Spleen (tissue), 11 donors: ENCODE data around the gene HES1. TPM values are rescaled to one million over a fixed set of nuclear protein-coding genes. Genes with fewer than 3 reads are reported as not detected.
"Not testable (repeated sequence)": the region's sequence is repeated elsewhere in the genome, so short reads cannot be mapped to it uniquely, and the experiment has no call there.

ENCODE experiments used
- DNase-seq: peaks from one replicate; pipeline ENCODE4 v3.0.0-alpha.2; 2020
- H3K27ac ChIP-seq, 8 donors: fragments of 200-600 bp; sonication (generic) in 7 of 8; 1 replicate in 4 of 8; 2 replicates in 4 of 8; pipeline versions ENCODE4 v1.5.0 to v1.8.0; 2016 to 2021; ENCODE audit warnings: inconsistent platforms in 4 of 8, mild to moderate bottlenecking in 4 of 8, moderate library complexity in 1 of 8
- H3K27me3 ChIP-seq, 7 donors: fragments of 200-600 bp; sonication (generic) in 6 of 7; replicated peaks in 1 of 7; 1 replicate in 4 of 7; 2 replicates in 3 of 7; pipeline versions ENCODE4 v1.5.0 to v1.8.0; 2016 to 2021; ENCODE audit warnings: inconsistent platforms in 3 of 7, mild to moderate bottlenecking in 1 of 7
- H3K36me3 ChIP-seq, 6 donors: fragments of 200-600 bp; sonication (generic) in 5 of 6; 1 replicate in 4 of 6; 2 replicates in 2 of 6; pipeline versions ENCODE4 v1.5.0 to v1.8.0; 2016 to 2021; ENCODE audit warnings: inconsistent platforms in 2 of 6
- H3K4me1 ChIP-seq, 6 donors: fragments of 200-600 bp; sonication (generic) in 5 of 6; 1 replicate in 3 of 6; 2 replicates in 3 of 6; pipeline versions ENCODE4 v1.5.0 to v1.8.0; 2016 to 2021; ENCODE audit warnings: inconsistent platforms in 3 of 6
- H3K4me3 ChIP-seq, 8 donors: fragments of 200-600 bp; sonication (generic) in 7 of 8; 1 replicate in 4 of 8; 2 replicates in 4 of 8; pipeline versions ENCODE4 v1.5.0 to v1.8.0; 2016 to 2021; ENCODE audit warnings: inconsistent platforms in 4 of 8, mild to moderate bottlenecking in 4 of 8, moderate library complexity in 2 of 8
- H3K9me3 ChIP-seq, 8 donors: fragments of 200-600 bp; sonication (generic) in 7 of 8; 1 replicate in 4 of 8; 2 replicates in 4 of 8; pipeline versions ENCODE4 v1.5.0 to v1.8.0; 2016 to 2021; ENCODE audit warnings: inconsistent platforms in 4 of 8
- POLR2A ChIP-seq, 3 donors: fragments of 450-650 bp; IDR thresholded peaks; one replicate each; pipeline ENCODE4 v1.5.1; 2017; ENCODE audit warnings: antibody characterized with exemption in 3 of 3, mild to moderate bottlenecking in 1 of 3
- POLR2AphosphoS5 ChIP-seq, 3 donors: sonication (generic); formaldehyde crosslinking; IDR thresholded peaks; one replicate each; pipeline ENCODE4 v1.5.1; 2017; ENCODE audit warnings: antibody characterized with exemption in 3 of 3
- WGBS, 5 donors: extraction: QIAGEN DNeasy Blood & Tissue Kit in 3 of 5; methylation state at CpG; one replicate each; pipeline versions ENCODE4 v1.1.5 to v1.1.7; 2013 to 2018; 5-methylcytosine and 5-hydroxymethylcytosine counted together
- intact Hi-C: fragments of 100-400 bp; cut with DNase I; formaldehyde crosslinking; loops from one replicate; pipeline ENCODE4 v1.15.0; 2023; ENCODE audit warnings: low total_unique reads
- polyA plus RNA-seq, 3 donors: library from polyadenylated mRNA; stranded (reverse); fragments of 200-250 nt; gene quantifications; one replicate each; pipeline ENCODE4 v1.2.1, GENCODE V29; 2013
- total RNA-seq, 7 donors: library from RNA; depleted of rRNA in 3 of 7; stranded (reverse); fragments of >200 nt in 3 of 7; fragmentation: NEBNext Ultra II Directional in 4 of 7; extraction: Animal tissue kit (Norgen Biotek cat#: 25700) in 4 of 7; gene quantifications; one replicate each; pipeline versions ENCODE4 v1.1.0 to v1.2.1, GENCODE V29; 2016 to 2021
- TF ChIP-seq, protein P1 (sequence below), 11 experiments: fragments of 200-600 bp in 7 of 11; fragments of 450-650 bp in 4 of 11; sonication (generic) in 4 of 11; IDR thresholded peaks in 8 of 11; conservative IDR thresholded peaks in 3 of 11; 1 replicate in 7 of 11; 2 replicates in 4 of 11; pipeline versions ENCODE4 v1.4.0 to v1.8.0; 2016 to 2021; ENCODE audit warnings: antibody characterized with exemption in 11 of 11, inconsistent platforms in 4 of 11, mild to moderate bottlenecking in 1 of 11
- donor health status: healthy with polysubstance abuse.
- donor health status: DM: no; HTN: no; CAD: no; lungs with moderate emphysema.
- donor health status: DM: no; HTN: no; CAD: no.
- donor health status: Bipolar disorder and iron deficiency.
- donor health status: healthy.
- donor health status: DM: no; HTN: no; CAD: no.
- donor health status: DM: yes; HTN: yes; CAD: no.

The HES1 gene
- total and polyA plus RNA-seq, 10 donors: 17.7 to 59.6 (median 40.0) TPM

DNA sequence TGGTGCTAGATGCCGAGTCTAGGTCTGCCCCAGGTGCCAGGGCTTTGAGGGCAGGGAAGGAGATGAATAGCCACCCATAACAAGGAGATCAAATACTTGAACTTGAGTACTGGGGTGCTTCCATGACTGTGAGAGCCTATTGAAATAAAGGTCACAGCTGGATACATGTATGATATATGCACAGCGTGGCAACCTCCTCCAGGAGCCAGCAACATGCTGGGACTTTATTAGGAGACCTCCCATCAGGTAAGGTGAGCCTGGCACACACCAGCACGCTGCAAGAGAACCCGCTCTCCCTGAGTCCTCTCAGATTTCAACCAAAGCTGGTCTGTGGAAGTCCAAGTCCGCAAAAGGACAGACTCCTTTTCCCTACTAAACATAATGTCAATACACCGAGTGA lies 10.5 kb upstream of the HES1 start:
- Histone ChIP-seq H3K4me3 (no peak overlapping the region), H3K9me3 (no peaks in the 10 kb centered on the region), H3K36me3 (no peaks in the 10 kb centered on the region), H3K4me1 (peaks cover 0 to 29% (median 12%) of the 10 kb centered on the region in 6 donors), H3K27ac (no peak overlapping the region), H3K27me3 (no peaks in the 10 kb centered on the region)
- peak; percentile 37 for DNase-seq
- no peak for TF ChIP-seq POLR2A (IDR thresholded peaks at IDR 0.05)
- TF ChIP-seq POLR2AphosphoS5 (IDR thresholded peaks at IDR 0.05): no peak
- TF ChIP-seq, protein P1, sequence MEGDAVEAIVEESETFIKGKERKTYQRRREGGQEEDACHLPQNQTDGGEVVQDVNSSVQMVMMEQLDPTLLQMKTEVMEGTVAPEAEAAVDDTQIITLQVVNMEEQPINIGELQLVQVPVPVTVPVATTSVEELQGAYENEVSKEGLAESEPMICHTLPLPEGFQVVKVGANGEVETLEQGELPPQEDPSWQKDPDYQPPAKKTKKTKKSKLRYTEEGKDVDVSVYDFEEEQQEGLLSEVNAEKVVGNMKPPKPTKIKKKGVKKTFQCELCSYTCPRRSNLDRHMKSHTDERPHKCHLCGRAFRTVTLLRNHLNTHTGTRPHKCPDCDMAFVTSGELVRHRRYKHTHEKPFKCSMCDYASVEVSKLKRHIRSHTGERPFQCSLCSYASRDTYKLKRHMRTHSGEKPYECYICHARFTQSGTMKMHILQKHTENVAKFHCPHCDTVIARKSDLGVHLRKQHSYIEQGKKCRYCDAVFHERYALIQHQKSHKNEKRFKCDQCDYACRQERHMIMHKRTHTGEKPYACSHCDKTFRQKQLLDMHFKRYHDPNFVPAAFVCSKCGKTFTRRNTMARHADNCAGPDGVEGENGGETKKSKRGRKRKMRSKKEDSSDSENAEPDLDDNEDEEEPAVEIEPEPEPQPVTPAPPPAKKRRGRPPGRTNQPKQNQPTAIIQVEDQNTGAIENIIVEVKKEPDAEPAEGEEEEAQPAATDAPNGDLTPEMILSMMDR (IDR thresholded peaks at IDR 0.05 in 8 of 11, conservative IDR thresholded peaks at IDR 0.05 in 3 of 11): no peak
- WGBS, 5 donors: 77 to 96% (median 92%) methylated on average over 5 to 6 of the region's 6 CpGs
- intact Hi-C loops: no loop called here

- TF ChIP-seq, protein P1 (IDR thresholded peaks at IDR 0.05 in 8 of 11, conservative IDR thresholded peaks at IDR 0.05 in 3 of 11): no peak
- no peak for TF ChIP-seq POLR2AphosphoS5 (IDR thresholded peaks at IDR 0.05)
- TF ChIP-seq POLR2A (IDR thresholded peaks at IDR 0.05): no peak
- Histone ChIP-seq H3K27me3 (peaks cover 0 to 12% (median 0%) of the 10 kb centered on the region in 7 donors), H3K4me1 (peaks cover 0 to 29% (median 21%) of the 10 kb centered on the region in 6 donors), H3K4me3 (no peak overlapping the region), H3K36me3 (no peaks in the 10 kb centered on the region), H3K9me3 (no peaks in the 10 kb centered on the region), H3K27ac (no peak overlapping the region)
- no peak for DNase-seq
- WGBS, 5 donors: 71 to 88% (median 77%) methylated on average over 9 of the region's 9 CpGs
- intact Hi-C loops: no loop called here
These were observed 9.2 kb upstream of the HES1 start for GRCh38 chr3:194126790-194127189.

- no peak overlapping the region for H3K27ac ChIP-seq
- no peak for DNase-seq
- WGBS, 5 donors: 90 to 94% (median 91%) methylated on average over 12 of the region's 12 CpGs
- no peak for TF ChIP-seq POLR2A (IDR thresholded peaks at IDR 0.05)
- H3K27me3 ChIP-seq: peaks cover 0 to 27% (median 0%) of the 10 kb centered on the region in 7 donors
- no peaks in the 10 kb centered on the region for H3K9me3 ChIP-seq
- H3K4me3 ChIP-seq: no peak overlapping the region
- H3K36me3 ChIP-seq: no peaks in the 10 kb centered on the region
- intact Hi-C loops: no loop called here
- peaks cover 6 to 44% (median 35%) of the 10 kb centered on the region in 6 donors for H3K4me1 ChIP-seq
These were observed 7.6 kb upstream of the HES1 start for GRCh38 chr3:194128202-194128918.

DNA sequence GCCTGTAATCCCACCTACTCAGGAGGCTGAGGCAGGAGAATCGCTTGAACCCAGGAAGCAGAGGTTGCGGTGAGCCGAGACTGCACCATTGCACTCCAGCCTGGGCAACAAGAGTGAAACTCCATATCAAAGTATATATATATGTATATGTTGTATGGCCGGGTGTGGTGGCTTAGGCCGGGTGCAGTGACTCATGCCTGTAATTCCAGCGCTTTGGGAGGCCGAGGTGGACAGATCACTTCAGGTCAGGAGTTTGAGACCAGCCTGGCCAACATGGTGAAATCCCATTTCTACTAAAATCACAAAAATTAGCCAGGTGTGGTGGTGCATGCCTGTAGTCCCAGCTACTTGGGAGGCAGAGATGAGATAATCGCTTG lies 7.0 kb upstream of the HES1 start:
- intact Hi-C loops, H3K36me3 ChIP-seq, H3K9me3 ChIP-seq, H3K27ac ChIP-seq, H3K4me3 ChIP-seq: not testable (repeated sequence)
- peak; percentile 41 for DNase-seq
- WGBS, 5 donors: 92 to 98% (median 93%) methylated on average over 8 of the region's 8 CpGs
- H3K27me3 ChIP-seq: peaks cover 0 to 32% (median 0%) of the 10 kb centered on the region in 7 donors
- H3K4me1 ChIP-seq: peaks cover 10 to 50% (median 41%) of the 10 kb centered on the region in 6 donors

DNA sequence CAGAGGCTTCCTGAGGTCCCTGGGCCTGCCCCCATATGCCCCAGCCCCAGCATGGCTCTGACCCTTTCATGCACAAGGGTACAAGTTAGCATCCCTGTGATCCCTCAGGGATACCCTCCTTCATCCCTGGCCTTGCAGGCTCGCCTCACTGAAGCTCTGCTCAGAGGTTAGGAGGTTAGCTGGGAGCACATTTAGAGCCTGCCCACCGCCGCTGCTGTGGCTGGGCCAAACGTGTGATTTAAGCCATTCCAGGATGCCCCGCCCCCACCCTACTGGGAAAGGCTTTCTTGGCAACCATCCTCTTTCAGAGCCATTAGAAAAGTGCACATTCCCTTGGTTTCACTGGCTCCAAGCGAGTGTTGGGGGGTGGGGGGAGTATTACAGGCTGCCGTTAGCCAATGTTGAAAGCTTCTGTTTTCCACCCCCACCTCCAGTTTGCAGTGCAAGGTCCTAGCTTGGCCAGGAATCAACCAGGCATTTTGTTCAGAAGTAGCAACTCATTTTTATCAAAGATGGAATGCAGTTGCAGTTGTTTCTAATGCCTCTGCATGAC lies 6.3 kb upstream of the HES1 start:
- H3K27ac ChIP-seq: no peak overlapping the region
- WGBS, 5 donors: 63 to 85% (median 79%) methylated on average over 7 of the region's 7 CpGs
- H3K4me3 ChIP-seq: no peak overlapping the region
- peaks cover 10 to 54% (median 44%) of the 10 kb centered on the region in 6 donors for H3K4me1 ChIP-seq
- intact Hi-C loops: loop anchor here (10.0 kb wide), 1 partner anchor 465 kb away; no protein-coding TSS in a partner anchor
- H3K9me3 ChIP-seq: no peaks in the 10 kb centered on the region
- peaks cover 0 to 38% (median 0%) of the 10 kb centered on the region in 7 donors for H3K27me3 ChIP-seq
- peak; percentile 61 for DNase-seq
- TF ChIP-seq, protein P1 (IDR thresholded peaks at IDR 0.05 in 8 of 11, conservative IDR thresholded peaks at IDR 0.05 in 3 of 11): no peak
- no peak for TF ChIP-seq POLR2AphosphoS5 (IDR thresholded peaks at IDR 0.05)
- TF ChIP-seq POLR2A (IDR thresholded peaks at IDR 0.05): no peak
- H3K36me3 ChIP-seq: no peaks in the 10 kb centered on the region
